HPDE6-E6E7 (cell line): Measurements from ENCODE around the gene CDX1.

Source experiments
- DNase-seq: peaks from one replicate; pipeline ENCODE4 v3.0.0; 2011; ENCODE audit warnings: missing footprints; ENCODE audit errors: extremely low spot score

Gene CDX1

GRCh38 chr5:150166650-150167511 is at the start of gene CDX1:
Gene CDX1 (plus strand): TSS chr5:150166778. CDS start chr5:150166877, 99 bp downstream.
- DNase-seq = no peak

- no peak for DNase-seq
Measured at GRCh38 chr5:150117945-150118560, 48.5 kb upstream of the CDX1 start.

GRCh38 chr5:150118561-150119229 is 47.9 kb upstream of the CDX1 start:
- DNase-seq = no peak

GRCh38 chr5:150119421-150120061 is 47.0 kb upstream of the CDX1 start:
- no peak for DNase-seq

GRCh38 chr5:150120062-150120441 is 46.5 kb upstream of the CDX1 start:
- no peak for DNase-seq

GRCh38 chr5:150120617-150121447 is 45.7 kb upstream of the CDX1 start:
- no peak for DNase-seq

GRCh38 chr5:150121448-150122157 is 45.0 kb upstream of the CDX1 start:
- DNase-seq = no peak

GRCh38 chr5:150122158-150122510 is 44.4 kb upstream of the CDX1 start:
- peak; percentile 63 for DNase-seq

GRCh38 chr5:150122536-150123481 is 43.8 kb upstream of the CDX1 start:
- no peak for DNase-seq

- no peak for DNase-seq
Measured at GRCh38 chr5:150123542-150123941, 43.0 kb upstream of the CDX1 start.

GRCh38 chr5:150124111-150124557 is 42.4 kb upstream of the CDX1 start:
- DNase-seq = no peak

- no peak for DNase-seq
Measured at GRCh38 chr5:150124596-150124995, 42.0 kb upstream of the CDX1 start.

GRCh38 chr5:150125334-150125733 is 41.2 kb upstream of the CDX1 start:
- no peak for DNase-seq

GRCh38 chr5:150126199-150126920 is 40.2 kb upstream of the CDX1 start:
- no peak for DNase-seq

- DNase-seq = no peak
Measured at GRCh38 chr5:150126921-150127265, 39.7 kb upstream of the CDX1 start.

- no peak for DNase-seq
Measured at GRCh38 chr5:150129454-150129812, 37.1 kb upstream of the CDX1 start.

- peak; percentile 82 for DNase-seq
Measured at GRCh38 chr5:150129813-150130492, 36.6 kb upstream of the CDX1 start.

- no peak for DNase-seq
Measured at GRCh38 chr5:150130493-150130922, 36.1 kb upstream of the CDX1 start.
